DLD1 (cell line): ENCODE measurements around the gene KISS1.

ENCODE experiments used
- in situ Hi-C: cut with HindIII; loops from 2 replicates; pipeline ENCODE4 v1.10.0; 2017; ENCODE audit warnings: low sequenced_read_pairs

The KISS1 gene

GRCh38 chr1:204162494-204163074 is 33.7 kb downstream of the KISS1 start:
- in situ Hi-C loops: loop anchor here (25.0 kb wide), 1 partner anchor 375 kb away; no protein-coding TSS in a partner anchor

- in situ Hi-C loops: loop anchor here (25.0 kb wide), 1 partner anchor 375 kb away; no protein-coding TSS in a partner anchor
Observed at GRCh38 chr1:204161609-204162493, 34.4 kb downstream of the KISS1 start.

- in situ Hi-C loops: loop anchor here (25.0 kb wide), 1 partner anchor 379 kb away; no protein-coding TSS in a partner anchor
Observed at GRCh38 chr1:204157962-204158361, 38.3 kb downstream of the KISS1 start.

- in situ Hi-C loops: loop anchor here (25.0 kb wide), 1 partner anchor 381 kb away; no protein-coding TSS in a partner anchor
Observed at GRCh38 chr1:204155881-204156280, 40.4 kb downstream of the KISS1 start.

GRCh38 chr1:204154568-204155255 is 41.6 kb downstream of the KISS1 start:
- in situ Hi-C loops: loop anchor here (25.0 kb wide), 1 partner anchor 383 kb away; no protein-coding TSS in a partner anchor

- in situ Hi-C loops: loop anchor here (25.0 kb wide), 1 partner anchor 384 kb away; no protein-coding TSS in a partner anchor
Observed at GRCh38 chr1:204153667-204154066, 42.6 kb downstream of the KISS1 start.

GRCh38 chr1:204152310-204153044 is 43.8 kb downstream of the KISS1 start:
- in situ Hi-C loops: loop anchor here (25.0 kb wide), 1 partner anchor 385 kb away; no protein-coding TSS in a partner anchor

- in situ Hi-C loops: loop anchor here (25.0 kb wide), 1 partner anchor 386 kb away; no protein-coding TSS in a partner anchor
Observed at GRCh38 chr1:204151552-204152309, 44.6 kb downstream of the KISS1 start, which contains the start of gene ETNK2. TSS of gene ETNK2 (minus strand) at chr1:204152044. CDS start at chr1:204151852, 192 bp downstream.

- in situ Hi-C loops: loop anchor here (25.0 kb wide), 1 partner anchor 386 kb away; no protein-coding TSS in a partner anchor
Observed at GRCh38 chr1:204150702-204151551, 45.4 kb downstream of the KISS1 start.

GRCh38 chr1:204149635-204150565 is 46.4 kb downstream of the KISS1 start:
- in situ Hi-C loops: loop anchor here (25.0 kb wide), 1 partner anchor 387 kb away; no protein-coding TSS in a partner anchor

- in situ Hi-C loops: no loop called here
Observed at GRCh38 chr1:204149107-204149506, 47.2 kb downstream of the KISS1 start.

- in situ Hi-C loops: no loop called here
Observed at GRCh38 chr1:204147406-204148383, 48.6 kb downstream of the KISS1 start.

- in situ Hi-C loops: no loop called here
Observed at GRCh38 chr1:204146965-204147364, 49.3 kb downstream of the KISS1 start.

- in situ Hi-C loops: no loop called here
Observed at GRCh38 chr1:204146309-204146708, 50.0 kb downstream of the KISS1 start.

- in situ Hi-C loops: no loop called here
Observed at GRCh38 chr1:204145033-204145504, 51.2 kb downstream of the KISS1 start.
